Stimulated activated naive CD4-positive, alpha-beta T cell (primary cell): ENCODE results near the gene APH1A.
"Not testable (repeated sequence)": the region's sequence is repeated elsewhere in the genome, so short reads cannot be mapped to it uniquely, and the experiment has no call there.

Source experiments
- DNase-seq, 6 experiments: peaks; one replicate each; lab custom pipeline; 2025; lab: John Stamatoyannopoulos, UW

The APH1A gene

DNA sequence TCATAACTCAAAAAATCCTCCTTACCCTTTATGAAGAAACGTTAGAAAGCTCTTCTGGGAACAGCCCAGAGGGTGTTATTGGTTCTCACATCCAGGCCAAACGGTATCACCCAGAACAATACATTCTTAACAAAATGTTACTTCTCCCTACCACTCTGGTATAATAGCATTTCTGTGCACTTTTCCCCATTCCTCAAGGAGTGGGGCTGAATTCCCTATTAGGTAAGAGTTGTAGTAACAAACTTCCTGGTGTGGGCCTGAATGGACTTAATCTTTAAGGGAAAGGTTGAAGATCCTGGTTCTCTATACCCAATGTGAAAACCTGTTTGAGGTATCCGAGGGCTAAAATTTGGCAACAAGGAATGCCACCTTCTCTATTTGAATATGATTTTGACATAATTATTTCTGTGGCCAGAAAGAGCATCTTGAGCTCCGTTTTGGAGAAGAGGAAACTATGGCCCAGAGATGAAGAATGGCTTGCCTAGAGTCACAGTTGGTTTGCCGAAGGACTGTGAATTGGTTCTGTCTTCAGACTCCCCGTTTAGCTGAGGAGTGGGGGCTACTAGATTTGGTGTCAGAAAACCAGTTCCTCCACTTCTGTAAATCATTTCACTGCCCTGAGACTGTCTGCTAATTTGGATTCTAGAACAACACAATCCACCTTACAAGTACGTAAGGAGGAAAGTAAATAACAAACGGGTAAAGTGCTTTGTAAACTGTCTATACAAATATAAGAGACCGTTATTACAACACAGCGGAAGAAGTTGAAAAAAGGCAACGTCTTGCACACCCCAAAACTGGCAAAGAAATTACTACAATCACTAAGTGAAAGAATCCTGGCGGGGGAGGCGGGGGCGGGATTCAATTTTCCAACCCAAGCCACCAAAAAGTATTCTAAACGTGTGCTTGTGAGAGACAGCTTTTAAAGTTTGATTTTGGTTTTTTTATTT is 35.2 kb downstream of the APH1A start:
- DNase-seq = peak in 4 of 6 experiments; percentile 13 to 47 (median 23)

DNA sequence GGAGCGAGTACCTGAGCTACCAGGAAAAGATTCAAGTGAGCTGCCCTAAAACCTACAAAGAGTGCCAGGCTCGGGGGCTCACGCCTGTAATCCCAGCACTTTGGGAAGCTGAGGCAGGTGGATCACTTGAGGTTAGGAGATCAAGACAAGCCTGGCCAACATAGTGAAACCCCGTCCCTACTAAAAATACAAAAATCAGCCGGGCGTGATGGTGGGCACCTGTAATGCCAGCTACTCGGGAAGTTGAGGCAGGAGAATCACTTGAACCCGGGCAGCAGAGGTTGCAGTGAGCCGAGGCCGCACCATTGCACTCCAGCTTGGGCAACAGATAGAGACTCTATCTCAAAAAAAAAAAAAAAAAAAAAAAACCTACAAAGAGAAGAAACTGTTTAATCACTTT is 35.9 kb downstream of the APH1A start:
- DNase-seq = not testable (repeated sequence)

DNA sequence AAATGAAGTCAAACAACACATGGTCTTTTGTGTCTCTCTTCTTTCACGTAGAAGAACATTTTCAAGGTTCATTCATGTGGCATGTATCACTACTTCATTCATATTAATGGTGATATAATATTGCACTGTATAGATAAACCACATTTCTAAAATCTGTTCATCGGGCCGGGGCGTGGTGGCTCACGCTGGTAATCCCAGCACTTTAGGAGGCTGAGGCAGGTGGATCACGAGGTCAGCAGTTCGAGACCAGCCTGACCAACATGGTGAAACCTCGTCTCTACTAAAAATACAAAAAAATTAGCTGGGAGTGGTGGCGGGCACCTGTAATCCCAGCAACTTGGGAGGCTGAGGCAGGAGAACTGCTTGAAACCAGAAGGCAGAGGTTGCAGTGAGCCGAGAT is 40.6 kb downstream of the APH1A start:
- not testable (repeated sequence) for DNase-seq

- no peak for DNase-seq
Observed at GRCh38 chr1:150227228-150227627, 41.6 kb downstream of the APH1A start.

GRCh38 chr1:150226486-150226885 is 42.3 kb downstream of the APH1A start:
- DNase-seq = no peak

GRCh38 chr1:150225546-150225945 is 43.3 kb downstream of the APH1A start:
- no peak for DNase-seq

DNA sequence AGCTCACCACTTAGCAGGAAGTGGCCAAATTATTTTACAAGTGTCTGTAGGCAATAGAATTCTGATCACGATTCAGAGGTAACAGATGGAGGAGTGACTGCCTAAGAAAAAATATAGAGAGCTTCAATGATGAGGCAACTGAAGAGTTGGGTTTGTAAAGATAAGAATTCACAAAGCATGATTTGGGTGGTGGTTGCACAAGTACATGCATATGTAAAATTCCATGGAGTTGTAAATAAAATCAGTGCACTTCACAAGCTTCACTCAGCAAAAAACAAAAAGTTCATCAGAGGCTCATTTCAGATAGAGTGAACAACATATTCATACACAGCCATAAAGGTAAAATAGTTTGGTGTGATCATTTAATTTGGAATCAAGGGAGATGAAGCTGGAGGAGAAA is 43.8 kb downstream of the APH1A start:
- DNase-seq = no peak

DNA sequence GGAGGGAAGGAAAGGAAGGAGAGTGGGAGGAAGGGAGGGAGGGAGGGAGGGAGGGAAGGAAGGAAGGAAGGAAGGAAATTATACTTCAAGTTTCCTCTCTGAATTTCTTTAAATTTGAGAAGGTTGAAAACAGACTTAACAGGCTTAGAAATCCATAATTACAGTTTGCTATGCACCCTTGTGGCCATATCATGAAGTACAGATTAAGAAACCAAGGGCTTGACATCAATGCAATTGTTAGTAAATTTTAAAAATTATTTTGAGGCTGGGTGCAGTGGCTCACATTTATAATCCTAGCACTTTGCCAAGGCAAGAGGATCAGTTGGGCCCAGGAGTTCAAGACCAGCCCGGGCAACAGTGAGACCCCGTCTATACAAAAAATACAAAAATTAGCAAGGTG is 47.3 kb downstream of the APH1A start:
- peak in 3 of 6 experiments; percentile 6 to 27 (median 20) for DNase-seq

GRCh38 chr1:150215855-150216254 is 53.0 kb downstream of the APH1A start:
- DNase-seq = not testable (repeated sequence)
